C4-2B (cell line): ENCODE results near the gene PTPN5.

Experiments
- H3K27ac ChIP-seq: fragments of 450-650 bp; 2 replicates; pipeline ENCODE4 v1.5.1; 2017
- ZFX ChIP-seq: fragments of 450-650 bp; IDR thresholded peaks from 2 replicates; pipeline ENCODE4 v1.6.1; 2017
- TF ChIP-seq, protein P1 (sequence below): fragments of 450-650 bp; conservative IDR thresholded peaks from 2 replicates; pipeline ENCODE4 v1.5.1; 2017; ENCODE audit warnings: mild to moderate bottlenecking

Gene PTPN5

GRCh38 chr11:18798799-18799469 lies 7.3 kb upstream of the PTPN5 start:
- no peak overlapping the region for H3K27ac ChIP-seq
- TF ChIP-seq ZFX: no peak
- TF ChIP-seq, protein P1, sequence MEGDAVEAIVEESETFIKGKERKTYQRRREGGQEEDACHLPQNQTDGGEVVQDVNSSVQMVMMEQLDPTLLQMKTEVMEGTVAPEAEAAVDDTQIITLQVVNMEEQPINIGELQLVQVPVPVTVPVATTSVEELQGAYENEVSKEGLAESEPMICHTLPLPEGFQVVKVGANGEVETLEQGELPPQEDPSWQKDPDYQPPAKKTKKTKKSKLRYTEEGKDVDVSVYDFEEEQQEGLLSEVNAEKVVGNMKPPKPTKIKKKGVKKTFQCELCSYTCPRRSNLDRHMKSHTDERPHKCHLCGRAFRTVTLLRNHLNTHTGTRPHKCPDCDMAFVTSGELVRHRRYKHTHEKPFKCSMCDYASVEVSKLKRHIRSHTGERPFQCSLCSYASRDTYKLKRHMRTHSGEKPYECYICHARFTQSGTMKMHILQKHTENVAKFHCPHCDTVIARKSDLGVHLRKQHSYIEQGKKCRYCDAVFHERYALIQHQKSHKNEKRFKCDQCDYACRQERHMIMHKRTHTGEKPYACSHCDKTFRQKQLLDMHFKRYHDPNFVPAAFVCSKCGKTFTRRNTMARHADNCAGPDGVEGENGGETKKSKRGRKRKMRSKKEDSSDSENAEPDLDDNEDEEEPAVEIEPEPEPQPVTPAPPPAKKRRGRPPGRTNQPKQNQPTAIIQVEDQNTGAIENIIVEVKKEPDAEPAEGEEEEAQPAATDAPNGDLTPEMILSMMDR: no peak; the same call in 1 of the 2 replicates

- H3K27ac ChIP-seq: no peak overlapping the region
Observed at GRCh38 chr11:18794956-18795355, 3.4 kb upstream of the PTPN5 start.

DNA sequence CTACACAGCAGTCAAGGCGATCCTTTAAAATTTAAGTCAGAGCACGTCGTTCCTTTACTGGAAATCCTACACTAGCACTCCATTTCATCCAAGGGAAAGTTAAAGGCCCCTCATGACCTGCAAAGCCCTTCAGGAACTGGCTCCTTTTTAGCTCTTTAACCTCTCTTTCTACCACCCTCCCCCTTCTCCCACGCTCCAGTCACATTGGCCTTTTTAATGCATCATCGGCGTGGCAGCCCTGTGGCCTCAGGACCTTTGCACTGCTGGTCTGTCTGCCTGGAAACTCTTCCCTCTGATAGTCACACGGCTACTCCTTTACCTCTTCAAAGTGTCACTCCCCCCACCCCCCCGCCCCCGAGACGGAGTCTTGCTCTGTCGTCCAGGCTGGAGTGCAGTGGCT lies 1.2 kb upstream of the PTPN5 start:
- H3K27ac ChIP-seq: no peak overlapping the region
- no peak for TF ChIP-seq ZFX
- TF ChIP-seq, protein P1: no peak

More at GRCh38 chr11:18794956-18795355, 3.4 kb upstream of the PTPN5 start:
- TF ChIP-seq, protein P1: no peak
- TF ChIP-seq ZFX: no peak

DNA sequence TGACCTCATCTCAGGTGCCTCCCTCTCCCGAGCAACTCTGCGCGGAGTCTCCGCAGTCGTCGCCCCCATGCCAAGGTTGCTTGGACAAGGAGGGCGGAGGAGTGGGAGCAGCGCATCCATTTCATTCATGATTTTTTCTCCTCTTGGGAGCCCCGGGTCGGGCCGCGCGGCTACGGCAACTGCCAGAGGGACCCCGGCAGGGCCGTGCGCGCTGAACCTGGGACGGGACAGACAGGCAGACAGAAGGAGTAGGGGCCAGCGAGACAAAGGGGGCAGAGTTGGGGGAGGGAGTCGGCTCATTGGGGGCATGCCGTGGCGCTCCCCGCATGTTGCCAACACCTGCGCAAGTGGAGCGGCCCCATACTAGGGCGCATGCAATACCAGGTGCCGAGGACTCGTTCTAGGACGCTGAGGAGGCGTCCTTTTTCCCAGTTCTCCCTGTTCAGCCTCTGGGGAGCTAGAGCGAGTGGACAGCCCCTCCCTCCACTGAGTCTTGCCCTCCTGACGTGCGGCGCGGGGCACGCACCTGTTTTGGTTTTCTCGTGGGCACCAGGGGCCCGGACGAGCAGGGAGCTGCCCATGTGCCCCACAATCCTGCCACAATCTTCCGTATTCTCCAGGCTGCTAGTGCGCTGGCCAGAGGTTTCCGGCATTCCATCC lies 501 bp upstream of the PTPN5 start:
- H3K27ac ChIP-seq: no peak overlapping the region
- TF ChIP-seq, protein P1: no peak
- no peak for TF ChIP-seq ZFX

- no peak overlapping the region for H3K27ac ChIP-seq
- TF ChIP-seq ZFX: no peak
- TF ChIP-seq, protein P1: no peak
Observed at GRCh38 chr11:18790883-18791206, 753 bp downstream of the PTPN5 start.

DNA sequence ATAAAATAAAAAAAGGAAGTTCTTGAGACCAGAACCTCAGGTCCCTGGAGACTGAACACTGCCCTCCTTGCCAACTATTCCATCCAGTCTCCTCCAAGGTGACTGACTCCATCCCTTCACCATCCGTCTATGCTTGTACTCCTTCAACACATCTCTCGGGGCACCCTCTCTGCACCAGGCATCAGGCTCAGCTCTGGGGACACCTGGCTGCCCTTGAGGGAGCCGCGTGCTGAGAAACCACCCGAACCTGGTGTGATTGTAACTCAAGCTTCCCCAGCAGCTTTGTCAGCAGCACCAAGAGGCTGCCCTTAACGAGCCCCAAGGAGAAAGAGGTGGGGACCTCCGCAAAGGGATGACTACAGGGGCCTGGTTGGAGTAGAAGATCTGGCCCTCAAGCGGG lies 1.7 kb downstream of the PTPN5 start:
- H3K27ac ChIP-seq: no peak overlapping the region
- TF ChIP-seq, protein P1: no peak
- TF ChIP-seq ZFX: no peak

DNA sequence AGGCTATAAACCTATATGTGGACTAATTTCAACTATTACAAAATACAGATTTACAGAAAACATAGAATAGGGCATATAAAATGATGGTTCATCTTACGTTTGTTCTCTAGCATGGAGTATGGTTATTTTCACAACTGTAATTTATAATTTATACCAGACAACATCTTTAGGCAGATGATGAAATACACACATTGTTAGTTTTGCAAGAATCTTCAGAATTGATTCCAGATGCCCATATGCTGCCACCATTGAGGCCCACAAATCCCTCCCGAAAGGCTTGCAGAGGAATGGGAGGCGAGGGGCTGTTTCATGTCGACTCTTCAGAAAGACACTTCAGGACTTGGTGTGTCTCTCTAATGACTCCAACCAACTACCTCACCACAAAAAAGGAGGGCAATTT lies 6.2 kb downstream of the PTPN5 start:
- TF ChIP-seq, protein P1: no peak
- no peak for TF ChIP-seq ZFX
- no peak overlapping the region for H3K27ac ChIP-seq
